ENCODE data around the gene IFTAP.

Gene IFTAP

GRCh38 chr11:36627471-36627870 is 33.2 kb downstream of the IFTAP start (continued):
- no peak for TF ChIP-seq PRDM10 (tag by site-specific recombination; IDR thresholded peaks at IDR 0.05)
- no peak for TF ChIP-seq ZNF768 (tag by site-specific recombination; IDR thresholded peaks at IDR 0.05)
- no peak for TF ChIP-seq ZNF785 (tag by site-specific recombination; IDR thresholded peaks at IDR 0.05)
- TF ChIP-seq ZNF837 (tag by site-specific recombination; IDR thresholded peaks at IDR 0.05), result no peak
- TF ChIP-seq ZBTB7A (tag by site-specific recombination; IDR thresholded peaks at IDR 0.05; ENCODE audit: low read depth), result no peak

- Histone ChIP-seq H3K36me3 (ENCODE audit: control insufficient read depth in 2 of 2, insufficient read depth in 1 of 2, low read length in 2 of 2) (no peaks in the 10 kb centered on the region), H3K4me1 (ENCODE audit: control insufficient read depth, insufficient read depth, low read length) (0 out of 2 replicates have a peak, but pooled peaks cover 2% of the 10 kb centered on the region), H3K27ac (ENCODE audit: extremely low read depth, low read depth, low read length) (no peak overlapping the region), H3K9me3 (ENCODE audit: control insufficient read depth, insufficient read depth, low read depth, low read length) (no peaks in the 10 kb centered on the region), H3K4me3 (ENCODE audit: low read depth, low read length) (no peak overlapping the region)
- ChIA-PET POLR2A (no interaction called here), CTCF (interaction anchor here (0.6 to 1.9 kb wide), 4 partner anchors 44 to 445 kb away, joined by 3 to 10 read pairs (median 7); no protein-coding TSS in a partner anchor)
- no peak for TF ChIP-seq ZNF148 (tag by site-specific recombination; IDR thresholded peaks at IDR 0.05; ENCODE audit: borderline replicate concordance)
- TF ChIP-seq SP3 (tag by site-specific recombination; IDR thresholded peaks at IDR 0.05), result no peak
- TF ChIP-seq SCRT2 (tag by site-specific recombination; IDR thresholded peaks at IDR 0.05), result peak; percentile 61; the same call in 1 of the 2 replicates
- no peak for TF ChIP-seq ZNF350 (tag by site-specific recombination; IDR thresholded peaks at IDR 0.05)
- TF ChIP-seq SCRT1 (tag by site-specific recombination; IDR thresholded peaks at IDR 0.05; ENCODE audit: borderline replicate concordance), result peak; percentile 51; the same call in 1 of the 2 replicates
Measured at GRCh38 chr11:36628141-36628540, 33.8 kb downstream of the IFTAP start.

GRCh38 chr11:36628765-36629244 is 34.5 kb downstream of the IFTAP start:
- H3K36me3 ChIP-seq (ENCODE audit: control insufficient read depth in 2 of 2, insufficient read depth in 1 of 2, low read length in 2 of 2), result no peaks in the 10 kb centered on the region
- POLR2A ChIA-PET, result no interaction called here
- no peak overlapping the region for H3K27ac ChIP-seq (ENCODE audit: extremely low read depth, low read depth, low read length)
- CTCF ChIA-PET, result interaction anchor here (1.5 to 1.9 kb wide), 3 partner anchors 44 to 118 kb away, joined by 6 to 10 read pairs (median 8); no protein-coding TSS in a partner anchor
- H3K9me3 ChIP-seq (ENCODE audit: control insufficient read depth, insufficient read depth, low read depth, low read length), result no peaks in the 10 kb centered on the region
- H3K4me3 ChIP-seq (ENCODE audit: low read depth, low read length), result no peak overlapping the region
- H3K4me1 ChIP-seq (ENCODE audit: control insufficient read depth, insufficient read depth, low read length), result 0 out of 2 replicates have a peak, but pooled peaks cover 2% of the 10 kb centered on the region
- TF ChIP-seq ZBTB1 (tag by site-specific recombination; IDR thresholded peaks at IDR 0.05) (no peak), PRDM4 (tag by site-specific recombination; IDR thresholded peaks at IDR 0.05) (peak; percentile 52; the same call in 1 of the 2 replicates), ZNF561 (tag by site-specific recombination; IDR thresholded peaks at IDR 0.05; ENCODE audit: borderline replicate concordance) (no peak), ZIC2 (tag by site-specific recombination; IDR thresholded peaks at IDR 0.05) (peak; percentile 75), PRDM6 (tag by site-specific recombination; IDR thresholded peaks at IDR 0.05) (peak; percentile 91), ZNF621 (tag by site-specific recombination; IDR thresholded peaks at IDR 0.05) (no peak), ZNF341 (tag by site-specific recombination; IDR thresholded peaks at IDR 0.05; ENCODE audit: low read depth) (no peak), RBAK (tag by site-specific recombination; IDR thresholded peaks at IDR 0.05) (no peak), ZNF658 (tag by site-specific recombination; IDR thresholded peaks at IDR 0.05) (no peak), ZNF510 (tag by site-specific recombination; IDR thresholded peaks at IDR 0.05; ENCODE audit: insufficient replicate concordance) (no peak), ZNF214 (tag by site-specific recombination; IDR thresholded peaks at IDR 0.05; ENCODE audit: borderline replicate concordance) (no peak), ZSCAN5A (tag by site-specific recombination; IDR thresholded peaks at IDR 0.05) (no peak)
